NAMALWA (cell line): ENCODE results near the gene VEZT.
"Not testable (repeated sequence)": the region's sequence is repeated elsewhere in the genome, so short reads cannot be mapped to it uniquely, and the experiment has no call there.

Experiments
- DNase-seq: peaks from one replicate; pipeline ENCODE4 v3.0.0-alpha.2; 2015; ENCODE audit warnings: low spot score

Gene VEZT

GRCh38 chr12:95257541-95257940 lies 39.9 kb downstream of the VEZT start:
- no peak for DNase-seq

GRCh38 chr12:95258151-95258550 lies 40.5 kb downstream of the VEZT start:
- DNase-seq, result no peak

GRCh38 chr12:95258803-95259202 lies 41.2 kb downstream of the VEZT start:
- no peak for DNase-seq

- DNase-seq, result no peak
Measured at GRCh38 chr12:95259368-95259767, 41.8 kb downstream of the VEZT start.

- no peak for DNase-seq
Measured at GRCh38 chr12:95261109-95261508, 43.5 kb downstream of the VEZT start.

- no peak for DNase-seq
Measured at GRCh38 chr12:95262808-95263207, 45.2 kb downstream of the VEZT start.

- DNase-seq, result peak; percentile 13
Measured at GRCh38 chr12:95265765-95266164, 48.2 kb downstream of the VEZT start.

GRCh38 chr12:95266254-95266653 lies 48.6 kb downstream of the VEZT start:
- no peak for DNase-seq

- no peak for DNase-seq
Measured at GRCh38 chr12:95269892-95270291, 52.3 kb downstream of the VEZT start.

GRCh38 chr12:95271465-95271864 lies 53.9 kb downstream of the VEZT start:
- no peak for DNase-seq

- no peak for DNase-seq
Measured at GRCh38 chr12:95277139-95277538, 59.5 kb downstream of the VEZT start.

- no peak for DNase-seq
Measured at GRCh38 chr12:95279856-95280255, 62.2 kb downstream of the VEZT start.

- no peak for DNase-seq
Measured at GRCh38 chr12:95282266-95282665, 64.7 kb downstream of the VEZT start.

GRCh38 chr12:95283371-95283770 lies 65.8 kb downstream of the VEZT start:
- no peak for DNase-seq

- DNase-seq, result no peak
Measured at GRCh38 chr12:95286713-95287112, 69.1 kb downstream of the VEZT start.

- DNase-seq, result no peak
Measured at GRCh38 chr12:95291501-95291900, 73.9 kb downstream of the VEZT start.

- DNase-seq, result no peak
Measured at GRCh38 chr12:95298916-95299315, 81.3 kb downstream of the VEZT start.

GRCh38 chr12:95300286-95300685 lies 82.7 kb downstream of the VEZT start:
- DNase-seq, result no peak

GRCh38 chr12:95303476-95303875 lies 85.9 kb downstream of the VEZT start:
- DNase-seq, result no peak

GRCh38 chr12:95304673-95305198 lies 87.1 kb downstream of the VEZT start:
- no peak for DNase-seq

- DNase-seq, result no peak
Measured at GRCh38 chr12:95312656-95313055, 95.0 kb downstream of the VEZT start.

GRCh38 chr12:95314756-95315155 lies 97.1 kb downstream of the VEZT start:
- not testable (repeated sequence) for DNase-seq

GRCh38 chr12:95316798-95317197 lies 99.2 kb downstream of the VEZT start:
- no peak for DNase-seq

- DNase-seq, result no peak
Measured at GRCh38 chr12:95318071-95318545, 100.5 kb downstream of the VEZT start.
